Right hindlimb (tissue), 1 donor: ENCODE results near the gene IL4R.
"Not testable (repeated sequence)": the region's sequence is repeated elsewhere in the genome, so short reads cannot be mapped to it uniquely, and the experiment has no call there.

Experiments used
- DNase-seq: peaks from one replicate; pipeline ENCODE4 v3.0.0-alpha.2; 2018

IL4R gene

DNA sequence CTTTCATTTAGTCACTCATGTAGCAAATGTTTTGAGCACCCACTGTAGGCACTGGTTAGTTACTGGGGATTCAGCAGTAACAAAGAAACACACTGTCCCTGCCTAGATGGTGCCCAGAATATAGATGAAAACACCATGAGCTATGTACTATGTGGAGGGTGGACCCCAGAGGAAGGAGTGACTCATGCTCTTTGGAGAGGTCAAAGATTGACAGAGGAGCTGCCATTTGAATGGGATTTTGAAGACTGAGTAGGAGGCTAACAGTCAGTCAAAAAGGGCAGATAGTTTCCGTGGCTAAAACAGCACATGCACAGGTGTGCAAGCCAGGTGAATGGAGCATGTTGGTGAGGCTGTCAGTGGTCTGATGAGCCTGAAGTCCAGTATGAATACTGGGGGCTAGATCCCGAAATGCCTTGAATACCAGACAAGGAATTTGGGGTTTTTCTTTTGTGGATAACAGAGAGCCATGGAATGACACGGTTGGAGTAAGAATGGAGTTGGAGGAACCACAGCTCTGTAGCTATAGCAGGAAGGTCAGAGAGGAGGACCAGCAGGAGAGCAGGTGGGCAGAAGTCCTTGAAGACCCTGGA lies 94.3 kb downstream of the IL4R start:
- no peak for DNase-seq

DNA sequence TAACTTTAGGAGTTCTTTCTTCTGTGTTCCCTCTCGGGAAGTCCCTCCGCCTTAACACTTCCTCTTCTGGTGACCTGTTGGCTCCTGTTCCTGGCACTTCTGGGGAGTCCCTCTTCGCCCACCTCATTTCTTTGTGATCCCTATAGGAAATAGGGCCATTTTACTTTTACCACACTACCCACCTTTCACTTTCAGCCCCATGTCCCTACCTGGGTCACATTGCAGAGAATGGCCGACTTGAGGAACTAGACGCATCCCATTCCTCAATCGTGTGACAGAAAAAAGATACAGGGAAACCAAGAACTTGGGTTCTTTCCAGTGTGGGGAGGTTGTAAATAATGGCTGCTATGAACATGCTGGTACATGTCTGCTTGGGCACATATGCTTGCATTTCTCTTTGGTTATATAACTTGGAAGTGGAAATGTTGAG lies 94.8 kb downstream of the IL4R start:
- DNase-seq: no peak

DNA sequence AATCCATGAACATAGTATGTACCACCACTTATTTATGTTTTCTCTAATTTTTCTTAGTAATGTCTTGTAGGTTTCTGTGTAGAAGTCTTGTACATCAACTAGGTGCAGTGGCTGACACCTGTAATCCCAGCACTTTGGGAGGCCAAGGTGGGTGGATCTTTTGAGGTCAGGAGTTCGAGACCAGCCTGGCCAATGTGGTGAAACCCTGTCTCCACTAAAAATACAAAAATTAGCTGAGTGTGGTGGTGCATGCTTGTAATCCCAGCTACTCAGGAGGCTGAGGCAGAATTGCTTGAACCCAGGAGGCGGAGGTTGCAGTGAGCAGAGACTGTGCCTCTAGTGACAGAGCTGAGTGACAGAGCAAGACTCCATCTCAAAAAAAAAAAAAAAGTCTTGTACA lies 96.2 kb downstream of the IL4R start:
- not testable (repeated sequence) for DNase-seq

DNA sequence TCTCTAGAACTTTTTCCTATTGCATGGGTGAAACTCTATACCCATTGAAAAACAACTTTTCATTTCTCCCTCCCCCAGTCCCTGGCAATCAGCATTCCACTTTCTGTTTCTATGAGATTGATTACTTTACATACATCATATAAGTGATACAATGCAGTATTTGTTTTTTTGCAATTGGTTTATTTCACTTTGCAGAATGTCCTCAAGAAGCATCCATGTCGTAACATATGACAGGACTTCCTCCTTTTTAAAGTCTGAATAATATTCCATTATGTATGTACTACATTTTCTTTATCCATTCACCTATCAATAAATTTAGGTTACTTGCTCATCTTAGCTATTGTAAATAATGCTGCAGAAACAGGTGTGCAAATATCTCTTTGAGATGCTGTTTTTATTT lies 97.0 kb downstream of the IL4R start:
- DNase-seq: no peak

DNA sequence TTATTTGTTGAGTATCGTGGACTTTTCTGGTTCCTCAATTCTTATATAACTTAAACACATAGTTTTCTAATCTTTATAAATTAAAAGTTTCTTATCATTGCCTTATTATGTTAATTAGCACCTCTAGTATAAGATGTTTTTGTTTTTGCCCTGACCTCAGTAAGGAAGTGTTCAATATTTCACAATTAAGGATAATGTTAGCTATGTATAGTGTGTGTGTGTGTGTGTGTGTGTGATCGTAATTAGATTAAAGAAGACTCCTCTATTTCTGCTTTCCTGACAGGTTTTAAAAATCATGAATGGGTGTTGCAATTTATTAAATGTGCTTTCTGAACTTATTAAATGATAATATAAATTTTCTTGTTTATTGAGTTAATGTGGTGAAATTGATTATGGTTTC lies 100.2 kb downstream of the IL4R start:
- DNase-seq: no peak
